Measurements from ENCODE around the gene BCAR1. TPM values are rescaled to one million over a fixed set of nuclear protein-coding genes. Genes with fewer than 3 reads are reported as not detected.

Gene BCAR1
- total and polyA plus RNA-seq, 2 of the 13 experiments (the other 11 are each of a cell fraction or from before 2014, with no cell fraction given): 48.1 to 51.7 TPM

DNA sequence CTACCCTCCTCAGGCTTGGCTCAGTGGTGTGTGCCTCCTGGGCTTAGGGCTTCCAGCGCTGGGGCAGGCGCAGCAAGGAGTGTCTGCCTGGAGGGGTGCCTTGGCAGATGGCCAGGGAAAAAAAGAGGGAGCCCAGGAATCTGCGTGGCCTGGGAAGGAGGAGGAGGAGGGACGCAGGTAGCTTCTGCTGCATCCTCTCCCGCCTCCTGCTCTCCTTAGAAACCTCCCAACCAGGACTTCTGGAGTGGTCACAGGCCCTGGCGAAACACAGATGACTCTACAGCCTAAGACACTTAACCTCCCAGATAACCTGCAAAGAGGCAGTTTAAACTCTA is 7.3 kb upstream of the BCAR1 start (continued):
- TF ChIP-seq PRDM10 (CRISPR knock-in tag; IDR thresholded peaks at IDR 0.05; ENCODE audit: low read depth) (no peak), ZNF367 (CRISPR knock-in tag; IDR thresholded peaks at IDR 0.05; ENCODE audit: borderline replicate concordance) (no peak)
- TF ChIP-seq, protein P1, sequence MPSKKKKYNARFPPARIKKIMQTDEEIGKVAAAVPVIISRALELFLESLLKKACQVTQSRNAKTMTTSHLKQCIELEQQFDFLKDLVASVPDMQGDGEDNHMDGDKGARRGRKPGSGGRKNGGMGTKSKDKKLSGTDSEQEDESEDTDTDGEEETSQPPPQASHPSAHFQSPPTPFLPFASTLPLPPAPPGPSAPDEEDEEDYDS (CRISPR knock-in tag; IDR thresholded peaks at IDR 0.05): no peak

GRCh38 chr16:75257886-75258806 is 6.7 kb upstream of the BCAR1 start:
- intact Hi-C loops (cut with micrococcal nuclease; ENCODE audit: unreplicated experiment): no loop called here
- no peak for FAIRE-seq
- WGBS (ENCODE audit: low lambda C conversion rate): 97% methylated on average over 21 of the region's 21 CpGs
- Histone ChIP-seq H3K36me3 (replicated peaks in 1 of 2; ENCODE audit: control insufficient read depth in 1 of 2, insufficient read depth in 2 of 2, low read length in 2 of 2) (peaks cover 3 to 8% of the 10 kb centered on the region in 2 experiments; a peak in 2 of 5 replicates), H3K9me3 (ENCODE audit: low read length) (no peaks in the 10 kb centered on the region), H3K4me2 (ENCODE audit: low read depth, low read length) (no peak overlapping the region), H2AFZ (ENCODE audit: low read length) (no peak overlapping the region), H3K27me3 (ENCODE audit: control insufficient read depth in 1 of 2, insufficient read depth in 2 of 2, low read length in 2 of 2) (no peaks in the 10 kb centered on the region), H3K79me2 (ENCODE audit: insufficient read depth, low read length) (peaks cover 89% of the 10 kb centered on the region), H3K9ac (ENCODE audit: insufficient read depth, low read depth, low read length) (no peak overlapping the region), H3K4me3 (replicated peaks in 1 of 3; ENCODE audit: insufficient read depth in 1 of 3, low read depth in 2 of 3, low read length in 3 of 3) (no peak overlapping the region), H3K4me1 (ENCODE audit: insufficient read depth, low read length) (peaks cover 91% of the 10 kb centered on the region), H4K20me1 (ENCODE audit: insufficient read depth, low read length) (peaks cover 59% of the 10 kb centered on the region), H3K27ac (ENCODE audit: extremely low read length, insufficient read depth, low read length) (no peak overlapping the region)
- no peak for DNase-seq (ENCODE audit: low spot score)
- POLR2A ChIA-PET: no interaction called here
- CTCF ChIA-PET (ENCODE audit: low intra/inter-chr PET ratio, low total read pairs): no interaction called here
- BruUV-seq (replicated peaks): no TSS peak
- in situ Hi-C loops (cut with HindIII; ENCODE audit: extremely low pct_ligation_motif_present, low pct_unique_long_range_greater_than_20kb): no loop called here
- ATAC-seq: no peak
- 0 out of 2 replicates have a peak, but pooled peaks have one; percentile 43 for TF ChIP-seq HNRNPL (IDR thresholded peaks at IDR 0.05; ENCODE audit: low read depth, low read length)
- TF ChIP-seq RAD21 (CRISPR knock-in tag; IDR thresholded peaks at IDR 0.05): peak; percentile 9; the same call in 1 of the 2 replicates
- TF ChIP-seq, protein P2, sequence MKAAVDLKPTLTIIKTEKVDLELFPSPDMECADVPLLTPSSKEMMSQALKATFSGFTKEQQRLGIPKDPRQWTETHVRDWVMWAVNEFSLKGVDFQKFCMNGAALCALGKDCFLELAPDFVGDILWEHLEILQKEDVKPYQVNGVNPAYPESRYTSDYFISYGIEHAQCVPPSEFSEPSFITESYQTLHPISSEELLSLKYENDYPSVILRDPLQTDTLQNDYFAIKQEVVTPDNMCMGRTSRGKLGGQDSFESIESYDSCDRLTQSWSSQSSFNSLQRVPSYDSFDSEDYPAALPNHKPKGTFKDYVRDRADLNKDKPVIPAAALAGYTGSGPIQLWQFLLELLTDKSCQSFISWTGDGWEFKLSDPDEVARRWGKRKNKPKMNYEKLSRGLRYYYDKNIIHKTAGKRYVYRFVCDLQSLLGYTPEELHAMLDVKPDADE (CRISPR knock-in tag; IDR thresholded peaks at IDR 0.05): no peak
- 0 out of 2 replicates have a peak, but pooled peaks have one; percentile 33 for TF ChIP-seq POLR2G (IDR thresholded peaks at IDR 0.05; ENCODE audit: low read depth, low read length)
- peak; percentile 32; the same call in 1 of the 2 replicates for TF ChIP-seq ZFP91 (CRISPR knock-in tag; IDR thresholded peaks at IDR 0.05; ENCODE audit: borderline replicate concordance)
- TF ChIP-seq RXRA (CRISPR knock-in tag; IDR thresholded peaks at IDR 0.05): no peak
- TF ChIP-seq NPAS2 (CRISPR knock-in tag; IDR thresholded peaks at IDR 0.05; ENCODE audit: borderline replicate concordance): no peak
- TF ChIP-seq AGO2 (optimal IDR thresholded peaks at IDR 0.05; ENCODE audit: low read depth, low read length): peak; percentile 86
- TF ChIP-seq LCORL (IDR thresholded peaks at IDR 0.05): no peak
- no peak for TF ChIP-seq LCORL (CRISPR knock-in tag; IDR thresholded peaks at IDR 0.05)

Measured in HepG2 (cell line).